Upper lobe of left lung (tissue), 4 donors: Measurements from ENCODE around the gene C1orf174.
"Not testable (repeated sequence)": the region's sequence is repeated elsewhere in the genome, so short reads cannot be mapped to it uniquely, and the experiment has no call there.

Experiments
- CTCF ChIP-seq, 6 experiments: fragments of 450-650 bp in 4 of 6; fragments of 200-600 bp in 2 of 6; sonication (generic) in 2 of 6; IDR thresholded peaks; one replicate each; pipeline ENCODE4 v1.5.1; 2016 to 2019; ENCODE audit warnings: antibody characterized with exemption in 6 of 6
- POLR2AphosphoS5 ChIP-seq, 2 donors: sonication (generic); formaldehyde crosslinking; IDR thresholded peaks; one replicate each; pipeline ENCODE4 v1.5.1; 2017; ENCODE audit warnings: antibody characterized with exemption in 2 of 2

- not testable (repeated sequence) for TF ChIP-seq CTCF, POLR2AphosphoS5 (IDR thresholded peaks at IDR 0.05)
Observed at GRCh38 chr1:3918359-3918758, 18.3 kb upstream of the C1orf174 start.
